Small intestine (tissue), 7 donors: ENCODE results near the gene NTN1. TPM values are rescaled to one million over a fixed set of nuclear protein-coding genes. Genes with fewer than 3 reads are reported as not detected.

ENCODE experiments used
- DNase-seq, 2 donors: peaks; one replicate each; pipeline versions ENCODE4 v3.0.0 to v3.0.0-alpha.2; 2013
- FAIRE-seq: peaks from 2 replicates; lab custom pipeline; 2012; peaks lifted over from hg19 to GRCh38; lab: Jason Lieb, UNC
- H3K27ac ChIP-seq, 3 donors: one replicate each; pipeline ENCODE4 v1.5.1; 2013; ENCODE audit warnings: low read length in 2 of 3, mild to moderate bottlenecking in 2 of 3, control low read depth in 1 of 3, inconsistent platforms in 1 of 3, low read depth in 1 of 3, moderate library complexity in 1 of 3
- H3K27me3 ChIP-seq, 3 donors: one replicate each; pipeline ENCODE4 v1.6.1; 2013; ENCODE audit warnings: low read length in 3 of 3, inconsistent platforms in 1 of 3; ENCODE audit not compliant: control insufficient read depth in 3 of 3, insufficient read depth in 3 of 3
- H3K36me3 ChIP-seq, 3 donors: one replicate each; pipeline ENCODE4 v1.6.1; 2013; ENCODE audit warnings: low read length in 3 of 3, inconsistent platforms in 1 of 3, low read depth in 1 of 3, mild to moderate bottlenecking in 1 of 3, moderate library complexity in 1 of 3; ENCODE audit not compliant: control insufficient read depth in 3 of 3, insufficient read depth in 2 of 3
- H3K4me1 ChIP-seq, 3 donors: one replicate each; pipeline ENCODE4 v1.6.1; 2013; ENCODE audit warnings: low read length in 2 of 3, inconsistent platforms in 1 of 3, low read depth in 1 of 3, mild to moderate bottlenecking in 1 of 3, moderate library complexity in 1 of 3; ENCODE audit not compliant: control insufficient read depth in 3 of 3, insufficient read depth in 2 of 3
- H3K4me3 ChIP-seq, 3 donors: one replicate each; pipeline ENCODE4 v1.5.1; 2013; ENCODE audit warnings: low read length in 3 of 3, control low read depth in 1 of 3, inconsistent platforms in 1 of 3, low read depth in 1 of 3, mild to moderate bottlenecking in 1 of 3, moderate library complexity in 1 of 3
- H3K9me3 ChIP-seq, 2 donors: one replicate each; pipeline ENCODE4 v1.6.1; 2013; ENCODE audit warnings: low read depth in 1 of 2, low read length in 1 of 2; ENCODE audit not compliant: control insufficient read depth in 2 of 2, insufficient read depth in 1 of 2
- WGBS, 3 donors: extraction: QIAGEN DNeasy Blood & Tissue Kit; methylation state at CpG; one replicate each; pipeline ENCODE4 v1.1.7; 2013; 5-methylcytosine and 5-hydroxymethylcytosine counted together
- polyA plus RNA-seq, 4 donors: library from polyadenylated mRNA; stranded (reverse) in 3 of 4; unstranded in 1 of 4; fragments of 200-250 nt in 3 of 4; fragments of 120-200 nt in 1 of 4; gene quantifications; one replicate each; pipeline versions ENCODE4 v1.2.1 to v1.2.3, GENCODE V29; 2013
- donor health status: healthy with polysubstance abuse.
- donor health status: control.
- donor health status: control.
- donor health status: Bipolar disorder and iron deficiency.
- donor health status: healthy.

NTN1 gene
- polyA plus RNA-seq, 4 donors: 0.22 to 13.2 (median 2.6) TPM

GRCh38 chr17:9211133-9211765 is 189.9 kb downstream of the NTN1 start:
- Histone ChIP-seq H3K27me3 (no peaks in the 10 kb centered on the region), H3K4me1 (peaks cover 2 to 14% (median 7%) of the 10 kb centered on the region in 3 donors), H3K4me3 (no peak overlapping the region), H3K36me3 (no peaks in the 10 kb centered on the region), H3K9me3 (peaks cover 0 to 5% of the 10 kb centered on the region in 2 donors), H3K27ac (no peak overlapping the region)
- FAIRE-seq: no peak
- no peak for DNase-seq
- 79 to 89% (median 79%) methylated on average over 13 of the region's 13 CpGs for WGBS, 3 donors

DNA sequence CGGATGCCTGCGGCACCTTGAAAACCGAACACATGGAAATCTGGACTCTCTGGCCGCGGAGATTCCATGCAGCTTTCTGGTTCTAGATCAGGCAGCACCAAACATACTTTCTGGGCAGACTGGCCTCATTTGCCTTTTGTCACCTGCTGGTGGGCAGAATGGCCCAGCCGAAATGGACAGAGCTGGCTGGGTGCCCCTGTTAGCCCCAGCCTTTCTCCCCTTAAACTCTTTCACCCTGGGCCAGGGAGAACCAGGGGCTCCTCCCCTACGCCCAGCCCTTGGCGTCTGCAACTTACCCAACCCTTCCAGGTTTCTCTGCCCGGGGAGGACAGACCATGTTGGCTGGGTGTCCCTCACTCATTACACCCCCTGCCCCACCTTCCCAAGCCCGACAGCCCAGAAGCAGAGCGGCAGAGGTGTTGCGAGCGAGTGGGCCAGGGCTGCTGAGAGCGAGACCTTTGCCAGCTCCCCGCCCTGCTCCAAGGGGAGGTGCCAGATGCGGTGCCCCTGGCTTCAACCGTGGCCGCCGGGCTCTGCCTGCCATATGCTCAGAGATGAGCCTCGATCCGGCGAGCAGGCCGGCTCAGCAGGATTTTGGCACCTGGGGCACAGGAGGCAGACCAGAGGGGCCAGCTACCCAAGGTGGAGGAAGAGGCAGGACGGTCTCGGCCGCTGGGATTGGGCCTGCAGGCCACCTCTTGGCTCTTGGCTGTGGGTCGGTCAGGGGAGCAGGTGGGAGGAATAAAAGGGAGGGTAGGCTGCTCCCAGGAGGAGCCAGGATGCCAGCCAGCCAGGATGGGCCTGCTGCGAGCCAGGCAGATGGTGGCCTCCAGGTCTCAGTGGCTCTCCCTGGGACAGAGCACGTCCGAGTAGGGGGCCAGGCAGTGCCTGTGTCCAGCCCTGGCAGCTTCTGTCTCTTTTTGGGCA is 191.3 kb downstream of the NTN1 start:
- FAIRE-seq (no peak), DNase-seq (no peak)
- Histone ChIP-seq H3K4me3 (no peak overlapping the region), H3K27ac (peak overlapping the region in 1 of 3 donors; percentile 5), H3K4me1 (peaks cover 0 to under 1% (median 0%) of the 10 kb centered on the region in 3 donors), H3K36me3 (no peaks in the 10 kb centered on the region), H3K27me3 (no peaks in the 10 kb centered on the region), H3K9me3 (peaks cover 0 to 5% of the 10 kb centered on the region in 2 donors)
- 90 to 93% (median 91%) methylated on average over 27 to 30 of the region's 30 CpGs for WGBS, 3 donors

DNA sequence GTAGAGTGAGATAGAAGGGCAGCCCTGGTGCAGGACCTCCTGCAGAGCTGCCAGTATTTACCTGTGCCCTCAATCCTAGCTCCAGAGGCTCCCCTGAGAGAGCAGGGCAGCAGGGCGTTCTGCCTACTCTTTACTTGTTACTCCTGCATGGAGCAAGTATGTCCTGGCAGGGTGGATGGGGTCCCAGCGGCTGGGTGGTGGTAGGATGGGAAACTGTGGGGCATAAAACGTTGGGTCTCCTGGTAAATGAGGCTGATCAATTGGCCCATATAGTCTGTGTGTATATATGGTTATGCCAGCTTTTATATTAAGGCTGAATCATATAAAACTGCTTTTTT is 192.0 kb downstream of the NTN1 start:
- DNase-seq (no peak), FAIRE-seq (no peak)
- Histone ChIP-seq H3K4me3 (no peak overlapping the region), H3K27ac (peak overlapping the region in 1 of 3 donors; percentile 5), H3K9me3 (peaks cover 0 to 5% of the 10 kb centered on the region in 2 donors), H3K4me1 (no peaks in the 10 kb centered on the region), H3K27me3 (no peaks in the 10 kb centered on the region), H3K36me3 (no peaks in the 10 kb centered on the region)
- WGBS, 3 donors: 75 to 85% (median 80%) methylated on average over 3 of the region's 3 CpGs

DNA sequence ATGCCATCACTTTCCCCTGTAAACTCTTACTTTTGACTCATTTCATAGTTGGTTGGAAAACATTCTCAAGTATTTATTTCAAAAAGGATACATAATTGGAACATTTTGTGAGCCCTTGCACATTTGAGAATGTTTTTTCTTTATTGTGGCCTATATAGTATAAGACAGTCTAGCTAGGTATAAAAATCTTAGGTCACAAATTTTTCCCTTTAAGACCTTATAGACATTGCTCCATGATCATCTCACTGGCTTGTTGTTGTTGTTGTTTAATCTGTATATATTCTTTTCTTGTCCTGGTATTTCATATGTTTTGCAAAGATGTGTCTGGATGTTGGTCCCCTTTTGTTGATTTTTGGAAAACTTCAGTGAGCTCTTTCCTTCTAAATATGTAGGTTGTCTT is 194.2 kb downstream of the NTN1 start:
- no peaks in the 10 kb centered on the region for H3K4me1 ChIP-seq
- FAIRE-seq: no peak
- no peaks in the 10 kb centered on the region for H3K27me3 ChIP-seq
- no peak for DNase-seq
- peaks cover 0 to 5% of the 10 kb centered on the region in 2 donors for H3K9me3 ChIP-seq
- H3K4me3 ChIP-seq: no peak overlapping the region
- no peaks in the 10 kb centered on the region for H3K36me3 ChIP-seq
- H3K27ac ChIP-seq: no peak overlapping the region

DNA sequence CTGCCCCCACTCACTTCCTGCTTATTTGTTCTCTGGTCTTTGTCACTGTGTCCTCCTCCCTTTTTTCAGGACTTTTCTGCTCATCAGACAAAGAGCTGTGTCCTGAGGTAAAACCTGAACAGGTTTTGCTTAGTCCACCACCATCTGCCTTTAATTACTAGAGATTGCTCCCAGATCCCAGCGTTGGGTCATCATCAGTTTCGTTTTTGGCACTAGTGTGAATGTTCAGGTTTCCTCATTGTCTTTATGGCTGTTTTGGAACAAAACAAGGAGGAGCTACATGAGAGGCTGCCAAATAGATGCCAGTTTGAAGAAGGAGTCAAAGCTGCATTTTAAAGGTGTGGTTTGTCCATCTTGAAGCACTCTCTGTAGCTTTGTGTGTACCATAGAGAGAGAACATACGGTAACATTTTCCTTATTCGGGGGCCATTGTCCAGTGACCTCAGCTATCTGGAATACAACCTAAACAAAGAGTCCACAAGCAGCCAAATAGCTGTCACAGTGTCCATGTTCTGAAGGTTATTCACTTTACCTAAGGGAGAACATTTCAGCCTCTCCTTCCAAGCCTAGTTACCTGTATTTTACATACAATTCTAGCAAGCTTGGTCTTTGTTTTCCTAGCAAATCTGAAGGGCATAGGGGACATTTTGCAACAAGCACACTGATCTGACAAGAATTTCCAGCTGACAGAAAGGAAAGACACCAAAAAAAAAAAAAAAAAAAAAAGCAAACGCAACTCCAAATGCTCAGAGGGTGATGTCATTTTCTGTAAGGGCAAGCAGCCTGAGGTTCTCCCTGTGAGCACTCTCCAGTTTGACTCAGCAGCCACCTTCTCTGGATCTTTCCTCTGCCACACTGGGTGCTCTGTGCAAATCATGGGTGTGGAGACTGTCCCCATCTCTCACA is 196.1 kb downstream of the NTN1 start:
- FAIRE-seq (no peak), DNase-seq (peak in 1 of 2 donors; percentile 33)
- H3K27ac ChIP-seq: peak overlapping the region in 1 of 3 donors; percentile 19
- no peaks in the 10 kb centered on the region for H3K36me3 ChIP-seq
- peaks cover 0 to 5% of the 10 kb centered on the region in 2 donors for H3K9me3 ChIP-seq
- H3K4me3 ChIP-seq: no peak overlapping the region
- WGBS, 3 donors: 24 to 36% (median 28%) methylated on average over 5 of the region's 5 CpGs
- no peaks in the 10 kb centered on the region for H3K27me3 ChIP-seq
- no peaks in the 10 kb centered on the region for H3K4me1 ChIP-seq

GRCh38 chr17:9218064-9218635 is 196.8 kb downstream of the NTN1 start:
- H3K36me3 ChIP-seq: no peaks in the 10 kb centered on the region
- peaks cover 0 to 5% of the 10 kb centered on the region in 2 donors for H3K9me3 ChIP-seq
- DNase-seq: no peak
- H3K27me3 ChIP-seq: no peaks in the 10 kb centered on the region
- no peaks in the 10 kb centered on the region for H3K4me1 ChIP-seq
- WGBS, 3 donors: 75 to 86% (median 77%) methylated on average over 8 of the region's 8 CpGs
- H3K27ac ChIP-seq: peak overlapping the region in 1 of 3 donors; percentile 13
- H3K4me3 ChIP-seq: no peak overlapping the region
- FAIRE-seq: no peak

DNA sequence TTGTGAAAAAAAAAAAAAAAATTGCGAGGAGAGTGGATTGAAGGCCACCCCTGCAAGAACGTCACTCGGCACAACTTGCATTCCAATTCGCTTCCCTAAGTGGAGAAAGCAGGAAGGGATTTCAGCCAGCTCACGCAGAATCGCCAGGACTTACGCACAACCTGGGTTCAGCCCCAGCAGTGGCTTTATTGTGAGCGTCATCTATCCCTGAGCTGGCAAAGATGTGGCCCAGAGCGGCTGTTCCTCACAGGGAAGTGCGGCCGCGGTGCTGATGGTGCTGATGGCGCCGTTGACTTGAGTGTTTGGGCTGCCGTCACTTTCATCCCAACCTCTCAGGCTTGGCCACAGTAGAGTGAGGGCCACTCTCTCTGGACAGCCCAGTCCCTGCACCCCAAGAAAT is 197.6 kb downstream of the NTN1 start:
- DNase-seq (no peak), FAIRE-seq (no peak)
- H3K4me1 ChIP-seq: no peaks in the 10 kb centered on the region
- H3K36me3 ChIP-seq: no peaks in the 10 kb centered on the region
- H3K9me3 ChIP-seq: peaks cover 0 to 5% of the 10 kb centered on the region in 2 donors
- H3K27ac ChIP-seq: no peak overlapping the region
- no peaks in the 10 kb centered on the region for H3K27me3 ChIP-seq
- H3K4me3 ChIP-seq: no peak overlapping the region
- 93 to 97% (median 97%) methylated on average over 15 of the region's 15 CpGs for WGBS, 3 donors
